ENCODE data around the gene PLEKHG3. TPM values are rescaled to one million over a fixed set of nuclear protein-coding genes. Genes with fewer than 3 reads are reported as not detected.
A peak's percentile ranks its signal among the peaks of the same experiment; 100 is the strongest.

Gene PLEKHG3
- polyA plus RNA-seq, 1 donor (not counting 4 experiments of a cell fraction or from before 2014, with no cell fraction given): 71.0 TPM

DNA sequence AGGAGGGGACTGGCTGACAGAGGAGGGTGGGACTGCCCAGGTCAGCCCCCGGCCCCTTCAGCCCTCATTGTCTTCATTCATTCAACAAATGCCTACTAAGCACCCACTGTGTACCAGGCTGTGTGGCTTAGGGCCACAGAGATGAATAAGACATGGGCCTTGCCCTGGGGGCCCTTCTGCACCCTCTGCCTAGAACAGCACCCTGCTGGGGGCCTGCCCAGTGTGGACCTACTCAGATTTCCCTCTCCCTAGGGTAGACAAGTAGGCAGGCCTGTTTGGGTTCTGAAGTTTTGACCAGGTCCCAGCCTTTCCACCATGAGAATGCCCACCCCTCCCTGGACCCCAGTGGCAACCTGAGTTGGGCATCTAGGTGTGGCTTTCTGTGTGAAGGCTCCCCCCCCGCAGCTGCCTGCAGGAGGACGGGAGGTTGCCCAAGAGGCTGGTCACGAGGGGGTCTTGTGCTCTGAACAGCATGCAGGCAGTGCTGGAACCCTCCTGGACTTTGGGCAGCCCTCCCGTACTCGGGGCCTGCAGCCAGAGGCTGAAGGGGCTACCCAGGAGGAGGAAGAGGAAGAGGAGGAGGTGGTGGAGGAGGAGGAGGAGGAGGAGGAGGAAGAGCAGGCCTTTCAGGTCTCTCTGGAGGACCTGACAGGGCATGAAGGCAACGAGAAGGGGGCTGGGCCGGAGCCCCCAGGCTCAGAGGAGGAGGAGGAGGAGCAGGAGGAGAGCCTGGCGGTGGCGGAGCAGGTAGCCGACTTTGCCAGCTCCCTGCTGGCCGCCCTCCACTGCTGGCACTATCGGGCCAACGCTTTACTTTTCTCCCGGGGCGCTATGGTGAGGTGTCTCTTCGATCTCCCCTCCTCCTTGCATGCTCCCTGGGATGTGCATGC is 33.4 kb downstream of the PLEKHG3 start:
- Histone ChIP-seq H3K9ac (ENCODE audit: control insufficient read depth, extremely low read depth, insufficient read depth, low read length) (no peak overlapping the region), H3K79me2 (ENCODE audit: control insufficient read depth, insufficient read depth, low read length) (peaks cover 59% of the 10 kb centered on the region)
- TF ChIP-seq EZH2 (IDR thresholded peaks at IDR 0.05; ENCODE audit: low read length): no peak

DNA sequence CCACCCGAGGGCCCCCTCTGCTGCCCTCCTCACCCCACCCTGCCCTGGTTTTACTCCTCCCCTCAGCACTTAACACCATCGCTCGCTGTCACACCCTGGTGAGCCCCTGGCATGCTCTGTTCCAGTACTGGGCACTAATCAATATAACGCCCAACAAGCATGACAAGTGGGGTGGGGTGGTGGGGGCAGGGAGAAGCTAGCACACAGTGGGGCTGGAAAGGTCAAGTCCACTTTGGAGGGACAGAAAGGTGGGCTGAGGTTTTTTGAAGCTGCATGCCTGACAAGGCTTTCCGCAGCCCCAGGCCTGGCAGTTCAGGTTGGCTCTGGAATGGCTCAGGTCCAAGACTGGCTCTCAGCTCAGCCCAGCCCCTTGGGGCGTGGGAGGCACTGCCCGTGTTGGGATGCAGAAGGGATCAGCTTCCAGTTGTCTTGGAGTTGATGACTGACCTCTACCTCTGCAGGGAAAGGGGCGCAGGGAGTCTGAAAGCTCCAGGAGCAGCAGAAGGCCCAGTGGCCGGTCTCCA is 34.1 kb downstream of the PLEKHG3 start:
- no peak overlapping the region for H3K4me3 ChIP-seq (ENCODE audit: control insufficient read depth in 2 of 3, extremely low read depth in 1 of 3, insufficient read depth in 2 of 3, low read depth in 1 of 3, low read length in 3 of 3)
- TF ChIP-seq, protein P1, sequence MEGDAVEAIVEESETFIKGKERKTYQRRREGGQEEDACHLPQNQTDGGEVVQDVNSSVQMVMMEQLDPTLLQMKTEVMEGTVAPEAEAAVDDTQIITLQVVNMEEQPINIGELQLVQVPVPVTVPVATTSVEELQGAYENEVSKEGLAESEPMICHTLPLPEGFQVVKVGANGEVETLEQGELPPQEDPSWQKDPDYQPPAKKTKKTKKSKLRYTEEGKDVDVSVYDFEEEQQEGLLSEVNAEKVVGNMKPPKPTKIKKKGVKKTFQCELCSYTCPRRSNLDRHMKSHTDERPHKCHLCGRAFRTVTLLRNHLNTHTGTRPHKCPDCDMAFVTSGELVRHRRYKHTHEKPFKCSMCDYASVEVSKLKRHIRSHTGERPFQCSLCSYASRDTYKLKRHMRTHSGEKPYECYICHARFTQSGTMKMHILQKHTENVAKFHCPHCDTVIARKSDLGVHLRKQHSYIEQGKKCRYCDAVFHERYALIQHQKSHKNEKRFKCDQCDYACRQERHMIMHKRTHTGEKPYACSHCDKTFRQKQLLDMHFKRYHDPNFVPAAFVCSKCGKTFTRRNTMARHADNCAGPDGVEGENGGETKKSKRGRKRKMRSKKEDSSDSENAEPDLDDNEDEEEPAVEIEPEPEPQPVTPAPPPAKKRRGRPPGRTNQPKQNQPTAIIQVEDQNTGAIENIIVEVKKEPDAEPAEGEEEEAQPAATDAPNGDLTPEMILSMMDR (optimal IDR thresholded peaks at IDR 0.05 in 1 of 3, IDR thresholded peaks at IDR 0.05 in 1 of 3, conservative IDR thresholded peaks at IDR 0.05 in 1 of 3; ENCODE audit: extremely low read depth in 1 of 3, insufficient read depth in 2 of 3, low read length in 3 of 3): no peak
- TF ChIP-seq EZH2 (IDR thresholded peaks at IDR 0.05; ENCODE audit: low read length): no peak
- peaks cover 59% of the 10 kb centered on the region for H3K79me2 ChIP-seq (ENCODE audit: control insufficient read depth, insufficient read depth, low read length)
- H2AFZ ChIP-seq (ENCODE audit: control insufficient read depth, low read length): no peak overlapping the region
- peaks cover 2% of the 10 kb centered on the region for H3K9me1 ChIP-seq (ENCODE audit: control insufficient read depth, extremely low read depth, insufficient read depth, low read length)
- H4K20me1 ChIP-seq (ENCODE audit: control insufficient read depth, extremely low read depth, insufficient read depth, low read length): peaks cover 6% of the 10 kb centered on the region
- peaks cover 14% of the 10 kb centered on the region for H3K4me1 ChIP-seq (ENCODE audit: control insufficient read depth, extremely low read depth, insufficient read depth, low read length)
- no peaks in the 10 kb centered on the region for H3K9me3 ChIP-seq (ENCODE audit: control insufficient read depth, low read depth, low read length)
- H3K36me3 ChIP-seq (ENCODE audit: control insufficient read depth in 2 of 2, extremely low read depth in 1 of 2, insufficient read depth in 2 of 2, low read length in 2 of 2): peaks cover 57 to 82% of the 10 kb centered on the region in 2 experiments
- DNase-seq (ENCODE audit: low read depth, low spot score) (no peak), FAIRE-seq (no peak)
- H3K9ac ChIP-seq (ENCODE audit: control insufficient read depth, extremely low read depth, insufficient read depth, low read length): no peak overlapping the region
- no peaks in the 10 kb centered on the region for H3K27me3 ChIP-seq (ENCODE audit: control insufficient read depth, extremely low read depth, insufficient read depth, low read length)
- H3K27ac ChIP-seq (ENCODE audit: control insufficient read depth, insufficient read depth, low read length): no peak overlapping the region
- H3K4me2 ChIP-seq (ENCODE audit: control insufficient read depth, extremely low read depth, insufficient read depth, low read depth, low read length): no peak overlapping the region
- dilution Hi-C loops (cut with MboI; ENCODE audit: extremely low pct_ligation_motif_present, low sequenced_read_pairs): no loop called here

More for the DNA sequence above, 33.4 kb downstream of the PLEKHG3 start:
- no peak overlapping the region for H2AFZ ChIP-seq (ENCODE audit: control insufficient read depth, low read length)
- H3K27ac ChIP-seq (ENCODE audit: control insufficient read depth, insufficient read depth, low read length): peak overlapping the region; percentile 29
- H3K9me1 ChIP-seq (ENCODE audit: control insufficient read depth, extremely low read depth, insufficient read depth, low read length): peaks cover 2% of the 10 kb centered on the region
- no peak overlapping the region for H3K4me3 ChIP-seq (ENCODE audit: control insufficient read depth in 2 of 3, extremely low read depth in 1 of 3, insufficient read depth in 2 of 3, low read depth in 1 of 3, low read length in 3 of 3)
- H3K4me2 ChIP-seq (ENCODE audit: control insufficient read depth, extremely low read depth, insufficient read depth, low read depth, low read length): no peak overlapping the region
- H3K36me3 ChIP-seq (ENCODE audit: control insufficient read depth in 2 of 2, extremely low read depth in 1 of 2, insufficient read depth in 2 of 2, low read length in 2 of 2): peaks cover 59 to 79% of the 10 kb centered on the region in 2 experiments
- FAIRE-seq: no peak
- no peaks in the 10 kb centered on the region for H3K9me3 ChIP-seq (ENCODE audit: control insufficient read depth, low read depth, low read length)
- H3K27me3 ChIP-seq (ENCODE audit: control insufficient read depth, extremely low read depth, insufficient read depth, low read length): no peaks in the 10 kb centered on the region
- dilution Hi-C loops (cut with MboI; ENCODE audit: extremely low pct_ligation_motif_present, low sequenced_read_pairs): no loop called here
- peaks cover 6% of the 10 kb centered on the region for H4K20me1 ChIP-seq (ENCODE audit: control insufficient read depth, extremely low read depth, insufficient read depth, low read length)
- peaks cover 14% of the 10 kb centered on the region for H3K4me1 ChIP-seq (ENCODE audit: control insufficient read depth, extremely low read depth, insufficient read depth, low read length)
- DNase-seq (ENCODE audit: low read depth, low spot score): no peak

All from keratinocyte (primary cell).